Measurements from ENCODE around the gene SLC43A3.

- TF ChIP-seq, protein P1, sequence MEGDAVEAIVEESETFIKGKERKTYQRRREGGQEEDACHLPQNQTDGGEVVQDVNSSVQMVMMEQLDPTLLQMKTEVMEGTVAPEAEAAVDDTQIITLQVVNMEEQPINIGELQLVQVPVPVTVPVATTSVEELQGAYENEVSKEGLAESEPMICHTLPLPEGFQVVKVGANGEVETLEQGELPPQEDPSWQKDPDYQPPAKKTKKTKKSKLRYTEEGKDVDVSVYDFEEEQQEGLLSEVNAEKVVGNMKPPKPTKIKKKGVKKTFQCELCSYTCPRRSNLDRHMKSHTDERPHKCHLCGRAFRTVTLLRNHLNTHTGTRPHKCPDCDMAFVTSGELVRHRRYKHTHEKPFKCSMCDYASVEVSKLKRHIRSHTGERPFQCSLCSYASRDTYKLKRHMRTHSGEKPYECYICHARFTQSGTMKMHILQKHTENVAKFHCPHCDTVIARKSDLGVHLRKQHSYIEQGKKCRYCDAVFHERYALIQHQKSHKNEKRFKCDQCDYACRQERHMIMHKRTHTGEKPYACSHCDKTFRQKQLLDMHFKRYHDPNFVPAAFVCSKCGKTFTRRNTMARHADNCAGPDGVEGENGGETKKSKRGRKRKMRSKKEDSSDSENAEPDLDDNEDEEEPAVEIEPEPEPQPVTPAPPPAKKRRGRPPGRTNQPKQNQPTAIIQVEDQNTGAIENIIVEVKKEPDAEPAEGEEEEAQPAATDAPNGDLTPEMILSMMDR (IDR thresholded peaks at IDR 0.05), result no peak
- TF ChIP-seq POLR2AphosphoS5 (IDR thresholded peaks at IDR 0.05; ENCODE audit: low read depth, low read length) (no peak), REST (IDR thresholded peaks at IDR 0.05; ENCODE audit: insufficient read depth in 1 of 2, low read depth in 2 of 2, low read length in 1 of 2) (no peak)
Measured at GRCh38 chr11:57434640-57435546, 8.0 kb upstream of the SLC43A3 start.

Measured in Panc1 (cell line).